IMR-90 (cell line): ENCODE results near the gene KRTAP4-5. TPM values are rescaled to one million over a fixed set of nuclear protein-coding genes. Genes with fewer than 3 reads are reported as not detected.

ENCODE experiments used
- ATAC-seq: fragments of 200-7000 bp; cut with Tn5 transposase; 2 replicates; pipeline ENCODE4 v1.9.1; 2020; ENCODE audit warnings: low read depth, mild to moderate bottlenecking, moderate library complexity
- BruUV-seq: library from RNA; stranded (reverse); fragments of 400-500 nt; replicated peaks from 2 replicates; lab custom pipeline; 2021; lab: Mats Ljungman, UMichigan
- CTCF ChIA-PET: fragments of 300-600 bp; formaldehyde crosslinking; extraction: SDS; loops from one replicate; lab custom pipeline; 2021; ENCODE audit warnings: antibody characterized with exemption; lab: Yijun Ruan, JAX
- POLR2A ChIA-PET: fragments of 300-600 bp; sonication (Branson Sonifier 250); formaldehyde crosslinking; loops from one replicate; lab custom pipeline; 2022; ENCODE audit warnings: antibody characterized with exemption; ENCODE audit not compliant: unreplicated experiment; lab: Charles Lee
- DNase-seq: peaks from one replicate; pipeline ENCODE4 v3.0.0; 2013
- H2AFZ ChIP-seq: replicated peaks from 2 replicates; pipeline ENCODE3; 2013; ENCODE audit warnings: low read length, mild to moderate bottlenecking; ENCODE audit not compliant: poor library complexity
- H2AK5ac ChIP-seq: 2 replicates; pipeline ENCODE4 v1.6.1; 2013; ENCODE audit warnings: low read depth, low read length, inconsistent platforms
- H2AK9ac ChIP-seq: replicated peaks from 2 replicates; pipeline ENCODE3; 2013; ENCODE audit warnings: mild to moderate bottlenecking, low read depth, low read length, moderate library complexity; ENCODE audit not compliant: poor library complexity
- H2BK120ac ChIP-seq: 2 replicates; pipeline ENCODE4 v1.6.1; 2013; ENCODE audit warnings: low read depth, low read length, inconsistent platforms
- H2BK15ac ChIP-seq: 3 replicates; pipeline ENCODE4 v1.6.1; 2013; ENCODE audit warnings: low read depth, low read length, inconsistent platforms
- H2BK20ac ChIP-seq: 2 replicates; pipeline ENCODE4 v1.6.1; 2013; ENCODE audit warnings: low read depth, mild to moderate bottlenecking, inconsistent platforms, low read length, moderate library complexity
- H2BK5ac ChIP-seq: 2 replicates; pipeline ENCODE4 v1.6.1; 2013; ENCODE audit warnings: mild to moderate bottlenecking, low read depth, low read length, inconsistent platforms; ENCODE audit not compliant: poor library complexity, severe bottlenecking
- H3K14ac ChIP-seq: replicated peaks from 2 replicates; pipeline ENCODE4 v1.6.1; 2013; ENCODE audit warnings: low read depth, low read length, inconsistent platforms
- H3K18ac ChIP-seq: 2 replicates; pipeline ENCODE4 v1.6.1; 2013; ENCODE audit warnings: low read depth, low read length, control low read depth
- H3K23ac ChIP-seq: 2 replicates; pipeline ENCODE4 v1.6.1; 2013; ENCODE audit warnings: low read depth, low read length, inconsistent platforms
- H3K27ac ChIP-seq: 2 replicates; pipeline ENCODE4 v1.5.1; 2013; ENCODE audit warnings: mild to moderate bottlenecking, control low read depth, low read length; ENCODE audit not compliant: insufficient read depth
- H3K27me3 ChIP-seq: 2 replicates; pipeline ENCODE4 v1.6.1; 2013; ENCODE audit warnings: low read length; ENCODE audit not compliant: control insufficient read depth, insufficient read depth
- H3K36me3 ChIP-seq: 2 replicates; pipeline ENCODE4 v1.6.1; 2013; ENCODE audit warnings: low read length, mixed read lengths; ENCODE audit not compliant: control insufficient read depth, insufficient read depth
- H3K4ac ChIP-seq: 2 replicates; pipeline ENCODE4 v1.6.1; 2013; ENCODE audit warnings: low read depth, low read length, inconsistent platforms
- H3K4me1 ChIP-seq: 2 replicates; pipeline ENCODE4 v1.6.1; 2013; ENCODE audit warnings: low read length, mixed read lengths; ENCODE audit not compliant: control insufficient read depth, insufficient read depth
- H3K4me2 ChIP-seq: 2 replicates; pipeline ENCODE4 v1.6.1; 2013; ENCODE audit warnings: low read depth, mild to moderate bottlenecking, control low read depth, low read length, moderate library complexity
- H3K4me3 ChIP-seq: 2 replicates; pipeline ENCODE4 v1.5.1; 2013; ENCODE audit warnings: low read depth, mild to moderate bottlenecking, control low read depth, low read length, moderate library complexity; ENCODE audit not compliant: insufficient read depth
- H3K56ac ChIP-seq: 2 replicates; pipeline ENCODE4 v1.6.1; 2013; ENCODE audit warnings: low read length, inconsistent platforms; ENCODE audit not compliant: insufficient read depth; ENCODE audit errors: extremely low read depth
- H3K79me1 ChIP-seq, 2 experiments: 2 replicates each; pipeline ENCODE4 v1.6.1; 2013; ENCODE audit warnings: low read length in 2 of 2, inconsistent platforms in 1 of 2, low read depth in 1 of 2
- H3K9ac ChIP-seq: 2 replicates; pipeline ENCODE4 v1.6.1; 2013; ENCODE audit warnings: low read depth, low read length, control low read depth
- H3K9me1 ChIP-seq: 2 replicates; pipeline ENCODE4 v1.6.1; 2013; ENCODE audit warnings: low read length, inconsistent platforms; ENCODE audit not compliant: insufficient read depth
- H3K9me3 ChIP-seq: 2 replicates; pipeline ENCODE4 v1.6.1; 2013; ENCODE audit warnings: low read length; ENCODE audit not compliant: control insufficient read depth, insufficient read depth
- H4K20me1 ChIP-seq: 2 replicates; pipeline ENCODE4 v1.6.1; 2013; ENCODE audit warnings: low read length, inconsistent platforms; ENCODE audit not compliant: insufficient read depth
- H4K5ac ChIP-seq: 2 replicates; pipeline ENCODE4 v1.6.1; 2013; ENCODE audit warnings: mild to moderate bottlenecking, low read depth, low read length, control low read depth
- H4K8ac ChIP-seq, 2 experiments: 2 replicates each; pipeline ENCODE4 v1.6.1; 2013; ENCODE audit warnings: low read depth in 2 of 2, low read length in 2 of 2, control low read depth in 1 of 2, inconsistent platforms in 1 of 2
- H4K91ac ChIP-seq: 2 replicates; pipeline ENCODE4 v1.6.1; 2013; ENCODE audit warnings: low read depth, low read length, inconsistent platforms; ENCODE audit not compliant: insufficient read depth
- FOS ChIP-seq: fragments of 150-350 bp; IDR thresholded peaks from 2 replicates; pipeline ENCODE4 v1.6.1; 2016; ENCODE audit warnings: low read depth, low read length
- MAFK ChIP-seq: IDR thresholded peaks from 2 replicates; pipeline ENCODE4 v1.6.1; 2012; ENCODE audit warnings: low read depth, low read length, improper control_type of control experiment
- MXI1 ChIP-seq: IDR thresholded peaks from 2 replicates; pipeline ENCODE4 v1.6.1; 2012; ENCODE audit warnings: low read depth, mild to moderate bottlenecking, low read length, moderate library complexity, borderline replicate concordance
- RFX5 ChIP-seq: IDR thresholded peaks from 2 replicates; pipeline ENCODE4 v1.8.0; 2012; ENCODE audit warnings: low read depth, mild to moderate bottlenecking, low read length, moderate library complexity
- WGBS, 2 experiments: methylation state at CpG; one replicate each; pipeline versions ENCODE4 v1.1.5 to v1.1.7; 2013; ENCODE audit warnings: missing lambda C conversion rate in 2 of 2; ENCODE audit not compliant: insufficient read length in 1 of 2; ENCODE audit errors: extremely low coverage in 2 of 2; 5-methylcytosine and 5-hydroxymethylcytosine counted together
- dilution Hi-C: fragments of 300-500 bp; cut with HindIII; formaldehyde crosslinking; loops from one replicate; pipeline ENCODE4 v1.14.3; 2018; ENCODE audit warnings: low sequenced_read_pairs; ENCODE audit not compliant: unreplicated experiment
- in situ Hi-C: fragments of 300-500 bp; cut with MboI; formaldehyde crosslinking; loops from 3 replicates; pipeline ENCODE4 v1.14.3; 2019; ENCODE audit warnings: low sequenced_read_pairs, inconsistent platforms, mixed read lengths
- intact Hi-C: fragments of 100-400 bp; cut with micrococcal nuclease; formaldehyde crosslinking; loops from 2 replicates; pipeline ENCODE4 v1.10.0; 2022
- polyA plus RNA-seq, 3 experiments: library from polyadenylated mRNA; depleted of rRNA; stranded (reverse); fragments of >200 nt; gene quantifications; 2 replicates each; pipeline ENCODE4 v1.2.3, GENCODE V29; 2012; ENCODE audit warnings: low replicate concordance in 1 of 3
- total RNA-seq: library from RNA; depleted of rRNA; stranded (reverse); fragments of >200 nt; gene quantifications from 2 replicates; pipeline ENCODE4 v1.2.3, GENCODE V29; 2012
- TF ChIP-seq, protein P1 (sequence below): fragments of 150-350 bp; IDR thresholded peaks from 2 replicates; pipeline ENCODE4 v1.6.1; 2017; ENCODE audit warnings: mild to moderate bottlenecking, antibody characterized with exemption, low read length, low read depth

The KRTAP4-5 gene
- total and polyA plus RNA-seq, 2 of the 4 experiments (the other 2 are of a cell fraction) = not detected

- H3K27ac ChIP-seq = peak within 1 kb of the TSS; percentile 32; the same call in 1 of the 2 replicates
- 62% methylated on average over 6 of the region's 10 CpGs; no CpG with 5 or more reads in 1 of the 2 experiments for WGBS, 2 experiments
These were observed 47.9 kb downstream of the KRTAP4-5 start, which contains the start of gene KRTAP4-16 for GRCh38 chr17:41101586-41102259. TSS of gene KRTAP4-16 (minus strand) at chr17:41102209. CDS start at chr17:41102209, 0 bp downstream.

More at GRCh38 chr17:41101586-41102259, 47.9 kb downstream of the KRTAP4-5 start, which contains the start of gene KRTAP4-16:
- peak within 1 kb of the TSS; percentile 84 for H2BK5ac ChIP-seq
- ATAC-seq = no peak
- H3K4me3 ChIP-seq = no peak within 1 kb of the TSS
- H4K5ac ChIP-seq = no peak within 1 kb of the TSS; the same call in 1 of the 2 replicates
- BruUV-seq = no TSS peak
- ChIA-PET POLR2A (no interaction called here), CTCF (no interaction called here)
- H3K9ac ChIP-seq = no peak within 1 kb of the TSS
- H2AK5ac ChIP-seq = peak within 1 kb of the TSS; percentile 93
- dilution Hi-C loops (no loop called here), intact Hi-C loops (no loop called here), in situ Hi-C loops (no loop called here)
- H3K9me1 ChIP-seq = peaks cover 6% of the 10 kb centered on the region
- peak within 1 kb of the TSS; percentile 43 to 90; a peak in 3 of 4 replicates for H4K8ac ChIP-seq
- H3K18ac ChIP-seq = peak within 1 kb of the TSS; percentile 2; the same call in 1 of the 2 replicates
- H2BK120ac ChIP-seq = peak within 1 kb of the TSS; percentile 99
- TF ChIP-seq MAFK (no peak), RFX5 (no peak), FOS (no peak), MXI1 (no peak)
- TF ChIP-seq, protein P1, sequence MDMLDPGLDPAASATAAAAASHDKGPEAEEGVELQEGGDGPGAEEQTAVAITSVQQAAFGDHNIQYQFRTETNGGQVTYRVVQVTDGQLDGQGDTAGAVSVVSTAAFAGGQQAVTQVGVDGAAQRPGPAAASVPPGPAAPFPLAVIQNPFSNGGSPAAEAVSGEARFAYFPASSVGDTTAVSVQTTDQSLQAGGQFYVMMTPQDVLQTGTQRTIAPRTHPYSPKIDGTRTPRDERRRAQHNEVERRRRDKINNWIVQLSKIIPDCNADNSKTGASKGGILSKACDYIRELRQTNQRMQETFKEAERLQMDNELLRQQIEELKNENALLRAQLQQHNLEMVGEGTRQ = no peak
- no peak within 1 kb of the TSS for H2AK9ac ChIP-seq
- H4K20me1 ChIP-seq = no peaks in the 10 kb centered on the region
- H3K56ac ChIP-seq = no peak within 1 kb of the TSS
- peak within 1 kb of the TSS; percentile 96 for H3K14ac ChIP-seq
- peak within 1 kb of the TSS; percentile 94 for H4K91ac ChIP-seq
- no peaks in the 10 kb centered on the region for H3K36me3 ChIP-seq
- DNase-seq = no peak
- no peak within 1 kb of the TSS for H2AFZ ChIP-seq
- no peaks in the 10 kb centered on the region for H3K27me3 ChIP-seq
- no peak within 1 kb of the TSS for H3K4me2 ChIP-seq
- peak within 1 kb of the TSS; percentile 85 for H3K23ac ChIP-seq
- peak within 1 kb of the TSS; percentile 95 for H3K4ac ChIP-seq
- peak within 1 kb of the TSS; percentile 67 for H2BK20ac ChIP-seq
- H2BK15ac ChIP-seq = peak within 1 kb of the TSS; percentile 34; the same call in 2 of the 3 replicates
- no peaks in the 10 kb centered on the region for H3K79me1 ChIP-seq
- H3K4me1 ChIP-seq = peaks cover 4% of the 10 kb centered on the region; the same call in 1 of the 2 replicates
- H3K9me3 ChIP-seq = no peaks in the 10 kb centered on the region
